Stimulated activated memory B cell treated with anti-CD40 and anti-IgM and Interleukin-4, amounts not matched to agents 10 μg/mL and 1 μg/mL and 100 μg/mL, for 72 hours (primary cell): ENCODE results near the gene FAM53B.

Source experiments
- ATAC-seq: fragments of 150-1000 bp; cut with Tn5 transposase; 2 replicates; pipeline ENCODE4 v1.10.0; 2021
- H3K27ac Mint-ChIP-seq: one replicate; pipeline ENCODE4 v1.8.0; 2022; ENCODE audit warnings: mild to moderate bottlenecking, mixed read lengths
- H3K27me3 Mint-ChIP-seq: one replicate; pipeline ENCODE4 v1.8.0; 2022; ENCODE audit warnings: mixed read lengths
- H3K36me3 Mint-ChIP-seq: one replicate; pipeline ENCODE4 v1.8.0; 2022; ENCODE audit warnings: mixed read lengths
- H3K4me1 Mint-ChIP-seq: one replicate; pipeline ENCODE4 v1.8.0; 2022; ENCODE audit warnings: mixed read lengths
- H3K4me3 Mint-ChIP-seq: one replicate; pipeline ENCODE4 v1.8.0; 2022; ENCODE audit warnings: mild to moderate bottlenecking, moderate library complexity, mixed read lengths
- H3K9me3 Mint-ChIP-seq: one replicate; pipeline ENCODE4 v1.8.0; 2022; ENCODE audit warnings: mixed read lengths

FAM53B gene

GRCh38 chr10:124737221-124737620 lies 7.0 kb downstream of the FAM53B start:
- no peak overlapping the region for H3K4me3 Mint-ChIP-seq
- H3K27me3 Mint-ChIP-seq = no peaks in the 10 kb centered on the region
- H3K27ac Mint-ChIP-seq = peak overlapping the region; percentile 34

GRCh38 chr10:124736491-124737136 lies 7.6 kb downstream of the FAM53B start:
- no peak for ATAC-seq
- Mint-ChIP-seq H3K4me1 (peaks cover 100% of the 10 kb centered on the region), H3K4me3 (no peak overlapping the region), H3K9me3 (no peaks in the 10 kb centered on the region), H3K27me3 (no peaks in the 10 kb centered on the region), H3K27ac (peak overlapping the region; percentile 96), H3K36me3 (peaks cover 24% of the 10 kb centered on the region)

More at GRCh38 chr10:124737221-124737620, 7.0 kb downstream of the FAM53B start:
- Mint-ChIP-seq H3K36me3 (peaks cover 19% of the 10 kb centered on the region), H3K4me1 (peaks cover 100% of the 10 kb centered on the region), H3K9me3 (no peaks in the 10 kb centered on the region)
- no peak for ATAC-seq

DNA sequence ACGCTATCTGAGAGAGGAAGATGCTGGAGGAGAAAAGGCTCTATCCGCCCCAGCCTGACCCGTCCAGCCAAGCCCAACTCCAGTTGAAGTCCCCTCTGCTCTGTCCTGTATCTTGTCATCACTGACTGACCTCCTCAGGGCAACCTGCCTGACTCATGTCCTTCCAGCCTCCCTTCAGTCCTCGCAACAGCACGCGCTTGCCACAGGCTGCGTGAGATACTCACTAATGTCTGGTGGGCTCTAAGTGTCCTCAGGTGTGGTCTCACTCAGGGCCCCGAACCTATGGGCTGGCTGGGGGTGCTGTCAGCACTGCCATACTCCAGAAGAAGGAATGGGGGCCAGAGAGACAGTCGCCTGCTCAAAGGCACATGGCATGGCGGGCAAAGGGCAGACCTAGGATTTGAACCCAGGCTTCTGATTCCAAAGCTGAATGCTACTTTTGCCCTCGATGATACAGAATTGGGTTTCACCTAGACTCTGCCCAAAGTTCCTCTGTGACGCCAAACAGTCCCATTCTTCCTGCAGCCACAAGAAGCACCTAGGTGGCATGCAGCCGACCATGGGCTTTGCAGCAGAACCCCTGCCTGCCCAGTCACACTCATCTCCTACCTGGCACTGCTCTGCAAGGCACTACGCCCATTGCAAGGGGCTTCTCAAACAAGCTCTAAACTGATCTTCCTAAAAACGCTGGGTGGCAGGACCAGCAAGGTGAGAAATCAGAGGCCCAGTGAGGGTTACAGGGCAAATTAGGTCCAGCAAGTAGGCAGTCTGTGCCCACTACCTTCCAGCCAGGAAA lies 8.5 kb downstream of the FAM53B start:
- Mint-ChIP-seq H3K4me3 (no peak overlapping the region), H3K27me3 (no peaks in the 10 kb centered on the region), H3K4me1 (peaks cover 95% of the 10 kb centered on the region), H3K9me3 (no peaks in the 10 kb centered on the region), H3K36me3 (peaks cover 24% of the 10 kb centered on the region), H3K27ac (peak overlapping the region; percentile 96)
- ATAC-seq = no peak

DNA sequence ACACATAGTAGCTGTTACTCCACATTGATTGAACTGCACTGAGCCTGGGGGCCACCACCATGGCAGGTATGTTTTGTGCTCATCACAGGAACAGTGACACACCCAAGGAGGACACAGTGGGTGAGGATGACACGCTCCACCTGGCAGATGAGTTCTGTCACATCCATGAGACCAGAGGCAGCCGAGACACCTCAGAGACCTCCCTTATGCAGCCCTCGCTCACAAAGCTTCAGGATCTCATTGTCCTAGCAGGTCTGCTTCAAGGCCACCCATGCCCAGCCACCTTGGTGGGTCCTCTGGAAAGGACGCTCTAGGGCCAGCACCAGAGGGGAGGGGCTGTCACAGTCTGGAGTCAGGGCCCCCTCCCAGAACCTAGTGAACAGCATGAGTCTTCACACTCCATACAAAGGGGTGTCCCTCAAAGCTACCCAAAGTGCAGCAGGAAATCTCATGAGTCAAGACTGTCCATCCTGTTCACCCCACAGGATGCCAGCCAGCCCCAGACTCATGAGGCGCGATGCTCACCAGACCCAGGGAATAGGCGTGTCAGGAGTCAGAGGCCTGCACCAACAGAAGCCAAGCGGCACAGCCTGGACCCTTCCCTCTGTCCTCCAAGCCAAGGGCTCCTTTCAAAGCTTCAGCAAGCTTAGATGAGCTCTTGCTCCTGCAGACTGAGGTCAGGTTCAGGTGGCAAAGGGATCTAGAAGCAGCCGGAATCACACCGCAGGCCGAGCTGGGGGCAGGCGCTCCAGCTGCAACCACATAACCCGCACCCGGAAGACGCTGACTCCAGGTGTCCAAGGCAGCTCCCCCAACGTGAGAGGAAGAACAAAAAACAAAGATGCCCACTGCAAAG lies 9.6 kb downstream of the FAM53B start:
- Mint-ChIP-seq H3K27ac (peak overlapping the region; percentile 96), H3K36me3 (peaks cover 17% of the 10 kb centered on the region), H3K4me3 (peak overlapping the region; percentile 64), H3K9me3 (no peaks in the 10 kb centered on the region), H3K27me3 (no peaks in the 10 kb centered on the region), H3K4me1 (peaks cover 94% of the 10 kb centered on the region)
- peak; percentile 62 for ATAC-seq

DNA sequence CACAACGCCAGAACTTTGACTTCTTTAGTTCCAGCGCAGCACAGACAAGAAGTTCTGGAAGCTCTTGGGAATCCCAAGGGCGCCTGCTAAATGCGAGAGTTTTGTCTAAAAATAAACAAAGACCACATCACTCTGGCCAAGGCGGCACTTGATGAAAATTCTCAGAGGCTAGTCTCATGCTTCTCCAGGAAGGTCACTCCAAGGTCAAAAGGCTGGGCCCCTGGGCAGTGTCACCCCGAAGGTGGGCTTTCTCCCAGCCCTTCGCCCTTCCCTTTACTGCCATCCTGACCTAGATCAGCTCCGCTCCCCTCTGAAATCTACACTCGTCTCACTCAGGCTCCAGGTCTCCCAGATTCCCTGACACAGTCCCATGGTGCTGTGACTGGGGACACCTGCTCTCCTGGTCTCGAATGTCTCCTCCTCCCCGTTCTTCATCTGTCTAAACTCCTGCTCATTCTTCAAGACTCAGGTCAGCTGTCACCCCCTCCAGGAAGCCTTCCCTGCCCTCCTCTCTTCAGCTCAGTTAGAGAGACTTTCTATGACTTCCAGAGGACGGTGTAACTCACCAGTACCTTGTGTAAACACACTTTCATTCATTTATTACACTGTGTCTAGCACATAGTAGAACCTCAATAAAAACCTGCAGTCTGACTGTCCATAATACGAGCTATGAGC lies 10.5 kb downstream of the FAM53B start:
- no peaks in the 10 kb centered on the region for H3K27me3 Mint-ChIP-seq
- peaks cover 12% of the 10 kb centered on the region for H3K36me3 Mint-ChIP-seq
- H3K4me3 Mint-ChIP-seq = peak overlapping the region; percentile 64
- no peaks in the 10 kb centered on the region for H3K9me3 Mint-ChIP-seq
- peaks cover 94% of the 10 kb centered on the region for H3K4me1 Mint-ChIP-seq
- H3K27ac Mint-ChIP-seq = peak overlapping the region; percentile 96
- ATAC-seq = no peak

DNA sequence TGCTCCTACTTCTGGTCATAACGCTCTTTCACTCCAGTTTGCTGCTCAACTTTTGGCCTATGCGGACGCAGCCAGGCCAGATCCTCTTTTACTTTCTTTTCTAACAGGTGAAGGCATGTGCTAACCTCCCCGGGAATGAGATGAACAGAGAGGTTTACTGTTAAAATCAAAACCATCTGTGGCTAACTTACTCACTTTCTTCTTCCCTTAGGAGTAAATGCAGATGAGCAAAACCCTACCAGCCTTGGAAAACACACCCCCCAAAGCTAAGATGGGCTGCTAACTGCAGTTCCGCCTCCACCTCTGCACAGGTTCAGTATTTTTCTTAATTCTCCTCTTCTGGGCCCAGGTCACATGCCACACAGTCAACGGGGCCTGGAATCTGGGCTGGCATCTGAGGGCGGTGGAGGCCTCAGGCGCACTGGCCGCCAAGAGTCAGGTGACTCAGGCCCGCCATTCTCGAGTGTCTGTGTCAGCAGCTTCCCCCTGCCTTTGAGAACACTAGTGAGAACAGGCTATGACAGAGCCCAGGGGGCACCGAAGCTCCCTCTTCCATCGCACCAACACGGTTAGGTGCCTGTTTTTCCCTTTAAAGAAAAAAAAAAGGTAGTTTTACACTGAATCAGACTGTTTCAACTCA lies 11.1 kb downstream of the FAM53B start:
- Mint-ChIP-seq H3K36me3 (peaks cover 12% of the 10 kb centered on the region), H3K9me3 (no peaks in the 10 kb centered on the region), H3K4me1 (peaks cover 94% of the 10 kb centered on the region), H3K27ac (peak overlapping the region; percentile 96), H3K4me3 (peak overlapping the region; percentile 54), H3K27me3 (no peaks in the 10 kb centered on the region)
- ATAC-seq = peak; percentile 75

- Mint-ChIP-seq H3K27ac (peak overlapping the region; percentile 96), H3K4me1 (peaks cover 90% of the 10 kb centered on the region), H3K27me3 (no peaks in the 10 kb centered on the region), H3K4me3 (no peak overlapping the region), H3K9me3 (no peaks in the 10 kb centered on the region), H3K36me3 (peaks cover 12% of the 10 kb centered on the region)
- no peak for ATAC-seq
These were observed 12.6 kb downstream of the FAM53B start for GRCh38 chr10:124731551-124731950.

GRCh38 chr10:124730790-124731189 lies 13.4 kb downstream of the FAM53B start:
- no peak overlapping the region for H3K27ac Mint-ChIP-seq
- no peak overlapping the region for H3K4me3 Mint-ChIP-seq
- ATAC-seq = no peak
- peaks cover 87% of the 10 kb centered on the region for H3K4me1 Mint-ChIP-seq
- H3K9me3 Mint-ChIP-seq = no peaks in the 10 kb centered on the region
- H3K36me3 Mint-ChIP-seq = peaks cover 12% of the 10 kb centered on the region
- no peaks in the 10 kb centered on the region for H3K27me3 Mint-ChIP-seq

- Mint-ChIP-seq H3K9me3 (no peaks in the 10 kb centered on the region), H3K4me3 (peak overlapping the region; percentile 61), H3K27me3 (no peaks in the 10 kb centered on the region), H3K4me1 (peaks cover 87% of the 10 kb centered on the region), H3K36me3 (peaks cover 12% of the 10 kb centered on the region), H3K27ac (peak overlapping the region; percentile 91)
- no peak for ATAC-seq
These were observed 15.1 kb downstream of the FAM53B start for GRCh38 chr10:124728830-124729661.

DNA sequence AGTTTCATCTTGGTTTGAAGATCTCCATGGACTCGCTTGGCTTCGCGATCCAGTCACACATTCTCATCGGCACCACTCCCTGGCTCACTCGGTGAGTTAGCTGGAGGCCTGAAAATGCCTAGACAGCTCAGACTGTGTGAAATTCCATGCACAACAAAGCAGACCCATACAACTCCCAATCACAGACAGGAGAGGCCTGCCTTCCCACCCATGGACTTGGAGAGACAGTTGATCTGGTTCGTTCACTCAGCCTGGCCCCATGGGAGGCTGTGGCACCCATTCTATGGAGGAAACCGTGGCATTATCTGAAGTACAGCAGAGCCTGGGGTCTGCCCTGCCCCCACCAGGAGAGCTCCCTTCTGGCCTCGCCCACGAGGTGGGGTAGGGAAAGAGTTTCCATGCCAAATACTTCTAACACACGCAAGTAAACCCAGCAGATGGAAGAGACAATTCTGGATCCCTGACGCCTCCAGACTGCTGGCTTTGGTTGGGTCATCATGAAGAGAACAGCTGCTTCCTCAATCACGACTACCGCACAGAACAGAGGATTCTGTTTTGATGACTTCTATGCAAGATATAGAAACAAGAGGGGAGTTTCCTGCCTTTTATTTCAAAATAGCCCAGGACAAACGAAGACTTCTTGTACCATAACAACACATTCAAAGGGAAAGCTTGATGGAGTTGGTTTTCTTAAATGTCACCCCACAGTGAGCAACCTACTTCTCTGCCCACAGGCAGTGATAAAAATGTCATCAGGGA lies 15.9 kb downstream of the FAM53B start:
- peak; percentile 80 for ATAC-seq
- peaks cover 87% of the 10 kb centered on the region for H3K4me1 Mint-ChIP-seq

GRCh38 chr10:124727361-124727960 lies 16.7 kb downstream of the FAM53B start:
- no peaks in the 10 kb centered on the region for H3K27me3 Mint-ChIP-seq
- H3K36me3 Mint-ChIP-seq = peaks cover 5% of the 10 kb centered on the region
- peak overlapping the region; percentile 91 for H3K27ac Mint-ChIP-seq
- no peak for ATAC-seq
- peaks cover 87% of the 10 kb centered on the region for H3K4me1 Mint-ChIP-seq
- H3K9me3 Mint-ChIP-seq = no peaks in the 10 kb centered on the region
- no peak overlapping the region for H3K4me3 Mint-ChIP-seq

More for the DNA sequence above, 15.9 kb downstream of the FAM53B start:
- peak overlapping the region; percentile 91 for H3K27ac Mint-ChIP-seq
- H3K4me3 Mint-ChIP-seq = peak overlapping the region; percentile 61
- no peaks in the 10 kb centered on the region for H3K27me3 Mint-ChIP-seq
- peaks cover 12% of the 10 kb centered on the region for H3K36me3 Mint-ChIP-seq
- no peaks in the 10 kb centered on the region for H3K9me3 Mint-ChIP-seq

DNA sequence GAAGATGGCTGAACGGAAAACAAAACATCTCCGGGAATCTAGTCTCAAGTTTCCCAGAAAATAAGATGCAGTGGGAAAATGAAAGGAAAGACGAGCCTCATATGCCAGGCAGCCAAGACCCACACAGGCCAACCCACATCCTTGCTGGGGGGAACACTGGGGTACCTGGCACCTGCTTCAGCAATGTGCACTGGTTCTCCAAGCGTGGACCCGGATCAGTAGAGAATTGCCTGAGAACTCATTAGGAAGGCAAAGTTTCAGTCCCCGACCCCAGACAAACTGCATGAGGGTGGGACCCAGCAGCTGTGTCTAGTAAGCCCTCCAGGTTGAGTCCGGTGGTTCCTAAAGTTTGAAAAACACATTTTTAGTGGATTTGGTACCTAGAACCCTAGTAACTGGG lies 18.4 kb downstream of the FAM53B start:
- ATAC-seq = no peak

DNA sequence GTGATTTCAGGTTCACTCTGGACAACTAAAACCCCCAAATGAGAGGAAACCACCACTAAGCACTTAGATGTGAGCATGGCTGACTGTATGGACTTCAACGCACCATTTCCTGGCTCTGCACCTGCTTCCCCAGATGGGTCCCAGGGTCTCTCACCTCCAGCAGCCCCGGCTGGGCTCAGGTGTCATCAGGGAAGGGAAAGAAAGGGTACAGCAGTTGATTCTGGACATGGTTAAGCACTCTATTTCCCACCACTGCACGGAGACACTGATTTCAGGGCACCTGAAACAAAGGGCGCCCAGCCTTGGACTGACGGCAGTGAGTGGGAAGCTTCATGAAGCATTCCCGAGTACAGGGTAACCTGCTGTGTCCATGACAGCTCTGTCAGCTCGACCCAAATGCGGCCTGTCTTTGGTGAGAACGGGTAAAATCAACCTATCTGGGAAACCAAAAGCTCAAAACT lies 19.0 kb downstream of the FAM53B start:
- Mint-ChIP-seq H3K36me3 (no peaks in the 10 kb centered on the region), H3K4me1 (peaks cover 86% of the 10 kb centered on the region), H3K27me3 (no peaks in the 10 kb centered on the region), H3K27ac (peak overlapping the region; percentile 86), H3K9me3 (no peaks in the 10 kb centered on the region), H3K4me3 (no peak overlapping the region)
- ATAC-seq = no peak

More for the DNA sequence above, 18.4 kb downstream of the FAM53B start:
- H3K4me3 Mint-ChIP-seq = no peak overlapping the region
- H3K9me3 Mint-ChIP-seq = no peaks in the 10 kb centered on the region
- peaks cover 90% of the 10 kb centered on the region for H3K4me1 Mint-ChIP-seq
- peak overlapping the region; percentile 86 for H3K27ac Mint-ChIP-seq
- no peaks in the 10 kb centered on the region for H3K27me3 Mint-ChIP-seq
- H3K36me3 Mint-ChIP-seq = no peaks in the 10 kb centered on the region
